ENCODE results near the gene POLR3B. TPM values are rescaled to one million over a fixed set of nuclear protein-coding genes. Genes with fewer than 3 reads are reported as not detected.

The POLR3B gene
- total RNA-seq, 1 experiment from 2014 or later: 10.0 TPM

DNA sequence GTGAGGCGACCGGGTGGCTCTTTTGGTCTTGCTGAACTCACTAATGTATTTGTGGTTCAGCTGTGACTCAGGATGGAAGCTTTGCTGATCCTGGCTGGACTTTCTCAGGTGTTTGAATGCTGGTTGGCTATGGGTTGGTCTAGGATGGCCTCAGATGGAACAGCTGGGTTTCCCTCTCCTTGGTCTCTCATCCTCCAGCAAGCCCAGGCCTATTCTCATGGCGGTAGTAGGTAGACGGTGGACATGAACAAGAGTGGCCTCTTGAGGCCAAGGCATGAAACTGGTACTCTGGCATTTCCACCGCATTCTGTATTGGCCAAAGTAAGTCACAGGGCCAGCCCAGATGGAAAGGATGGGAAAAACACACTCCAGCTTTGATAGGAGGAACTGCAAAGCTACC is 11.8 kb upstream of the POLR3B start:
- Histone ChIP-seq H3K4me3 (ENCODE audit: low read length) (no peak overlapping the region), H3K4me2 (ENCODE audit: low read depth, low read length, poor library complexity, severe bottlenecking) (no peak overlapping the region), H3K36me3 (ENCODE audit: insufficient read depth, low read length) (peaks cover 11% of the 10 kb centered on the region; the same call in 1 of the 2 replicates), H3K79me2 (ENCODE audit: low read length) (no peaks in the 10 kb centered on the region), H3K9ac (ENCODE audit: low read length) (no peak overlapping the region), H3K4me1 (ENCODE audit: low read length) (peaks cover 6% of the 10 kb centered on the region), H3K27me3 (ENCODE audit: low read length) (no peaks in the 10 kb centered on the region), H2AFZ (ENCODE audit: low read length) (no peak overlapping the region), H3K9me2 (replicated peaks; ENCODE audit: insufficient read depth, low read length) (no peaks in the 10 kb centered on the region), H3K9me3 (ENCODE audit: low read length) (no peaks in the 10 kb centered on the region), H3K27ac (ENCODE audit: low read length) (no peak overlapping the region), H4K20me1 (ENCODE audit: insufficient read depth, low read depth, low read length) (no peaks in the 10 kb centered on the region)
- DNase-seq: peak; percentile 47

DNA sequence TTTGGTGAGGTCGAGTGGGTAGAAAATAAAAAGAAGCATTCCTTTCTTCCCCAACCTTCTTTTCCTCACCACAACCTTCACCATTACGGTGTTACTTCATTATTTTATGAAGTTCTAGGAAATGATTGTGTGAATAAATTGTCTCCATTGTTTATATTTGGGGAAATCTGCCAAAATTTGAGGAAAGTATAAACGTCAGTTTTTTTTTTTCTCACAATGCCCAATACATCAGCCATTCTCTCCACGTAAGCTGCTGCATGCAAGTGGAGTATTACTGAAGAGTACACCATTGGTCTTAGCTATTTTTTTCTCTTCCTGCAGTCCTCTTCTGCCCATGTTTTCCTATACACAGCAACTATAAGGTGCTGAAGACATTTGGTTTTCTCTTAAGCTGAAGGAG is 9.1 kb upstream of the POLR3B start:
- no peak overlapping the region for H3K9ac ChIP-seq (ENCODE audit: low read length)
- no peak for DNase-seq
- H3K9me2 ChIP-seq (replicated peaks; ENCODE audit: insufficient read depth, low read length): no peaks in the 10 kb centered on the region
- H4K20me1 ChIP-seq (ENCODE audit: insufficient read depth, low read depth, low read length): no peaks in the 10 kb centered on the region
- H3K27ac ChIP-seq (ENCODE audit: low read length): no peak overlapping the region
- no peaks in the 10 kb centered on the region for H3K79me2 ChIP-seq (ENCODE audit: low read length)
- H3K4me3 ChIP-seq (ENCODE audit: low read length): no peak overlapping the region
- no peaks in the 10 kb centered on the region for H3K27me3 ChIP-seq (ENCODE audit: low read length)
- H3K36me3 ChIP-seq (ENCODE audit: insufficient read depth, low read length): peaks cover 11% of the 10 kb centered on the region; the same call in 1 of the 2 replicates
- no peaks in the 10 kb centered on the region for H3K9me3 ChIP-seq (ENCODE audit: low read length)
- H3K4me2 ChIP-seq (ENCODE audit: low read depth, low read length, poor library complexity, severe bottlenecking): no peak overlapping the region
- peaks cover 6% of the 10 kb centered on the region for H3K4me1 ChIP-seq (ENCODE audit: low read length)
- no peak overlapping the region for H2AFZ ChIP-seq (ENCODE audit: low read length)

DNA sequence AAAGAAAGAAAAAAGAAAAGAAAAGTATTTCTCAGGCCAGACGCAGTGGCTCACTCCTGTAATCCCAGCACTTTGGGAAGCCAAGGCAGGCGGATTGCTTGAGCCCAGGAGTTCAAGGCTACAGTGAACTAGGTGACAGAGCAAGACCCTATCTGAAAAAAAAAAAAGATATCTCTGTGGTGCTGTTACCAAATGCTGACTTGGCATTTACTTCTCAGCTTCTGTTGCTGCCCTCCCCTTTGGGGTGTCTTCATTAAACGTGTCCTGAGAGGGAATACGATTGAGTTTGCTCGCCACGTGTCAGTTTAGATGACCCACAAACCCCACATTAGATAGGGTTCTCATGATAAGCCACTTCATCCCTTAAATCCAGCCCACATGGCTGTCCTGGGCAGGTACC is 4.4 kb upstream of the POLR3B start:
- no peaks in the 10 kb centered on the region for H3K36me3 ChIP-seq (ENCODE audit: insufficient read depth, low read length)
- H3K4me2 ChIP-seq (ENCODE audit: low read depth, low read length, poor library complexity, severe bottlenecking): no peak overlapping the region
- H3K4me1 ChIP-seq (ENCODE audit: low read length): peaks cover 9% of the 10 kb centered on the region

DNA sequence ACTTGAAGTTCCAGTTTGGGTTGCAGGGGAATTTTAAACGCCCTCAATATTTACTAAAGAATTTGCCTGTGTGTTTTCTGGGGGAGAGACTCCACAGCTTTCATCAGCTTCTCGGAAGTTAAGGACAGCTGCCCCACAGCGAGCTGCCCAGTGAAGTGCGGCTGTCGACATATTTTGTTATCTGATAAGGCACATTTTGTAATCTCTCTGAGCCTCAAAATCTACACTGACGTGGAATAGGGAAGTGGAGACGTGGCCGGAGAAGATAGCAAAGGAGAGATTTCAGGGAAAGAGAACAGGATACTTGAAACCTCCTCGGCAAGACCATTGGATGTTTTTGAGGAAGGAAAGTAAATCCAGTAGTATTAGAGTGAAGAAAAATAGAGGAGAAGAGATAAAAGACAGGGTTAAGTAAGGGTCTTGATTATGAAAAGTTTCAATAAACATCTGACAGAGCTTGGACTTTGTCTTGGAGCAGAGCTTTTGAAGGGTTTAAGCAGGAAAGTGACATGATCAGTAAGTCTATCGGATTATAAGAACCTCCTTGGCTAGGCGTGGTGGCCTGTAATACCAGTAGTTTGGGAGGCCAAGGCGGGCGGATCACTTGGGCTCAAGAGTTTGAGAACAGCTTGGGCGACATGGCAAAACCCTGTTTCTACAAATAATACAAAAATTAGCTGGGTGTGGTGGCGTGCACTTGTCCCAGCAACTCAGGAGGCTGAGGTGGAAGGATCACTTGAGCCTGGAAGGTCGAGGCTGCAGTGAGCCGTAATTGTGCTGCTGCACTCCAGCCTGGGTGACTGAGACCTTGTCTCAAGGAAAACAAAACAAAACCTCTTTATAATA is 1.1 kb downstream of the POLR3B start:
- no peak for DNase-seq
- peak overlapping the region; percentile 70 for H3K4me3 ChIP-seq (ENCODE audit: low read length)

More for the DNA sequence above, 4.4 kb upstream of the POLR3B start:
- H3K79me2 ChIP-seq (ENCODE audit: low read length): peaks cover 2% of the 10 kb centered on the region
- no peak overlapping the region for H3K27ac ChIP-seq (ENCODE audit: low read length)
- H3K27me3 ChIP-seq (ENCODE audit: low read length): no peaks in the 10 kb centered on the region
- no peak overlapping the region for H3K4me3 ChIP-seq (ENCODE audit: low read length)
- H2AFZ ChIP-seq (ENCODE audit: low read length): no peak overlapping the region
- H4K20me1 ChIP-seq (ENCODE audit: insufficient read depth, low read depth, low read length): no peaks in the 10 kb centered on the region
- no peak for DNase-seq
- no peak overlapping the region for H3K9ac ChIP-seq (ENCODE audit: low read length)
- no peaks in the 10 kb centered on the region for H3K9me3 ChIP-seq (ENCODE audit: low read length)
- H3K9me2 ChIP-seq (replicated peaks; ENCODE audit: insufficient read depth, low read length): no peaks in the 10 kb centered on the region

DNA sequence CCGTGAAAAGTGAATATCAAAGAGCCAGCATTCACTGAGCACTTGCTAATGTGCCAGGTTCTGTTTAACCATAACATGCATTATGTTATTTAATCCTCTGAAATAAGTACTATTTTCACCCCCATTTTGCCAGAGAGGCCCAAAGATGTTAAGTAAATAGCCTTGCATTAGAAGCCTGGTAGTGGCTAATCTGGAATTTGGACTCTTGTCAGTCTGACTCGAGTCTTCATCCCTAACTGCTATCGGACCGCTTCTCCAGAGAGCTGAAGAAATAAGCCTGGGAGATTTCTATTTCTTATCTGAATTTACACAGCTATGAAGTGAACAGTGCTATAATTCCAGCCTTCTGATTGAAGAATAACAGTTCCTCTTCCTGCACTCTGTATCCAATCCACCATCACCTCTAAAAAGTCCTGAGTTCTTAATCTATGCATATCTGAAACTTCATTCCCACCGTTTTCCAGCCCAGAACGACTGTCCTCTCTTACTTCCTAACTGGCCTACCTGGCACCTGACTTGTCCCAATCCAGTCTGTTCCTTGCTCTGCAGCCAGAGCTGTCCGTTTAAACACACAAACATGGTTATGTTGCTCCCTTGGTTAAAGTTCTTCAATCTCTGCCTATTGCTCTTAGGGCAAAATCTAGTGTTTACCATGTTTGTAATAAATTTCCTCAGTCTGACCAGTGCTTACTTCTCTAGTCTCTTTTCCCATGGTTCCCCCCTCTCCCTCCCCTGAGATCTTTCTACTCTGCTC is 2.3 kb downstream of the POLR3B start:
- DNase-seq: no peak
- peaks cover 67% of the 10 kb centered on the region for H3K79me2 ChIP-seq (ENCODE audit: low read length)
- H3K27me3 ChIP-seq (ENCODE audit: low read length): no peaks in the 10 kb centered on the region
- H3K9ac ChIP-seq (ENCODE audit: low read length): no peak overlapping the region; the same call in none of the 2 replicates
- H3K36me3 ChIP-seq (ENCODE audit: insufficient read depth, low read length): peaks cover 10% of the 10 kb centered on the region; the same call in 1 of the 2 replicates
- H3K4me1 ChIP-seq (ENCODE audit: low read length): peaks cover 32% of the 10 kb centered on the region
- H4K20me1 ChIP-seq (ENCODE audit: insufficient read depth, low read depth, low read length): no peaks in the 10 kb centered on the region
- H3K4me3 ChIP-seq (ENCODE audit: low read length): peak overlapping the region; percentile 70; the same call in 1 of the 2 replicates
- no peak overlapping the region for H2AFZ ChIP-seq (ENCODE audit: low read length)
- no peaks in the 10 kb centered on the region for H3K9me2 ChIP-seq (replicated peaks; ENCODE audit: insufficient read depth, low read length)
- no peak overlapping the region for H3K27ac ChIP-seq (ENCODE audit: low read length)
- H3K4me2 ChIP-seq (ENCODE audit: low read depth, low read length, poor library complexity, severe bottlenecking): peak overlapping the region; percentile 13
- H3K9me3 ChIP-seq (ENCODE audit: low read length): no peaks in the 10 kb centered on the region

More for the DNA sequence above, 1.1 kb downstream of the POLR3B start:
- no peaks in the 10 kb centered on the region for H4K20me1 ChIP-seq (ENCODE audit: insufficient read depth, low read depth, low read length)
- H3K9me2 ChIP-seq (replicated peaks; ENCODE audit: insufficient read depth, low read length): no peaks in the 10 kb centered on the region
- no peaks in the 10 kb centered on the region for H3K27me3 ChIP-seq (ENCODE audit: low read length)
- peak overlapping the region; percentile 94; the same call in 1 of the 2 replicates for H2AFZ ChIP-seq (ENCODE audit: low read length)
- H3K79me2 ChIP-seq (ENCODE audit: low read length): peaks cover 57% of the 10 kb centered on the region
- no peaks in the 10 kb centered on the region for H3K9me3 ChIP-seq (ENCODE audit: low read length)
- H3K36me3 ChIP-seq (ENCODE audit: insufficient read depth, low read length): peaks cover 1% of the 10 kb centered on the region; the same call in 1 of the 2 replicates
- peaks cover 32% of the 10 kb centered on the region for H3K4me1 ChIP-seq (ENCODE audit: low read length)
- peak overlapping the region; percentile 75 for H3K4me2 ChIP-seq (ENCODE audit: low read depth, low read length, poor library complexity, severe bottlenecking)
- H3K27ac ChIP-seq (ENCODE audit: low read length): peak overlapping the region; percentile 77
- peak overlapping the region; percentile 74 for H3K9ac ChIP-seq (ENCODE audit: low read length)

DNA sequence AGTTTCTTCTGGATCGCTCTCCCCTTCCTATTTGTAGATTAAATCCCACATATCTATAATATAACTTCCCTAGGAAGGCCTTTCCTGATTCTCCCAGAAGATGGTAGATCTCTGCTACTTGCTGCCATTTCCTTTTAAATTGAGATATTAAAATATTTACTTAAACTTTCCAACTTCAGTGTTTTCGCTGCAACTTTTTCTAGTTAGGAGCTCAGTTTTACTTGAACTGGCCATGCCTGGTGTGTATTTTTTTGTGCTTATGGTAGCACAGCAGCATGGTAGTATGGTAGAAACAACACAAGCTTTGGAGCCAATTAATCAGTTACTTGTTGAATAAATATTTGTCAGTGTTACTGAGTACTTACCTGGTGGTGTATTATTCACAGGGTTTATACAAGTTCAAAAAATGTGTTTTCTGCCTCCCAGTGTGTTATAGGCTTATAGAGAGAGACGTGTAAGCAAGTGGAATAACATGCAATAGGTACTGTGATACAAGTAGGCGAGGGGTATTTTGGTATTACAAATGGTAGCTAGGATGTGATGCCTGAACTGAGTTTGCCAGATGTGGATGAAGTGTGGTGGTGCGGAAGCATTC is 2.9 kb downstream of the POLR3B start:
- Histone ChIP-seq H3K36me3 (ENCODE audit: insufficient read depth, low read length) (peaks cover 10% of the 10 kb centered on the region; the same call in 1 of the 2 replicates), H4K20me1 (ENCODE audit: insufficient read depth, low read depth, low read length) (no peaks in the 10 kb centered on the region), H3K27me3 (ENCODE audit: low read length) (no peaks in the 10 kb centered on the region), H3K79me2 (ENCODE audit: low read length) (peaks cover 67% of the 10 kb centered on the region), H3K9ac (ENCODE audit: low read length) (no peak overlapping the region; the same call in 1 of the 2 replicates), H3K9me3 (ENCODE audit: low read length) (no peaks in the 10 kb centered on the region), H3K4me1 (ENCODE audit: low read length) (peaks cover 32% of the 10 kb centered on the region), H3K9me2 (replicated peaks; ENCODE audit: insufficient read depth, low read length) (no peaks in the 10 kb centered on the region), H3K27ac (ENCODE audit: low read length) (no peak overlapping the region), H3K4me3 (ENCODE audit: low read length) (no peak overlapping the region), H3K4me2 (ENCODE audit: low read depth, low read length, poor library complexity, severe bottlenecking) (peak overlapping the region; percentile 13), H2AFZ (ENCODE audit: low read length) (no peak overlapping the region)
- no peak for DNase-seq

DNA sequence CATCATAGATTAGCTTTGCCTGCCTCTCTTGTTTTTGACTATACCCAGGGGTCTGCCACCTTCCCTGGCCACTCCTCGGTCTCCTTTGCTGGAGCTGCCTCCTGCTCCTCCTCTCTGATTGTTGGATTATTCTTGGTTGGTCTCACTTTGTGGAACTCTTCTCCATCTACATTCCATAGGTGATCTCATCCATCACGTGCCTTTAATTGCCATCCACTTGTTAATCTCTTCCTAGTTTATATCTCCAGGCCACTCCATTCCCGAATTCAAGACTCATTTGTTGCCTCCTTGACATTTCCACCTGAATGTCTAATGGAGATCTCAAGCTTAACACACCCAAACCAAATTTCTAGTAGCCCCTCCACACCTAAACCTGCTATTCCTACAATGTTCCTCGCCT is 5.4 kb downstream of the POLR3B start:
- Histone ChIP-seq H3K4me3 (ENCODE audit: low read length) (no peak overlapping the region), H3K27ac (ENCODE audit: low read length) (no peak overlapping the region), H3K4me2 (ENCODE audit: low read depth, low read length, poor library complexity, severe bottlenecking) (no peak overlapping the region), H3K9me3 (ENCODE audit: low read length) (no peaks in the 10 kb centered on the region), H3K9me2 (replicated peaks; ENCODE audit: insufficient read depth, low read length) (no peaks in the 10 kb centered on the region), H3K36me3 (ENCODE audit: insufficient read depth, low read length) (peaks cover 20% of the 10 kb centered on the region; the same call in 1 of the 2 replicates), H4K20me1 (ENCODE audit: insufficient read depth, low read depth, low read length) (no peaks in the 10 kb centered on the region), H3K4me1 (ENCODE audit: low read length) (peaks cover 23% of the 10 kb centered on the region), H3K9ac (ENCODE audit: low read length) (no peak overlapping the region), H2AFZ (ENCODE audit: low read length) (no peak overlapping the region), H3K27me3 (ENCODE audit: low read length) (no peaks in the 10 kb centered on the region), H3K79me2 (ENCODE audit: low read length) (peaks cover 69% of the 10 kb centered on the region)
- no peak for DNase-seq

DNA sequence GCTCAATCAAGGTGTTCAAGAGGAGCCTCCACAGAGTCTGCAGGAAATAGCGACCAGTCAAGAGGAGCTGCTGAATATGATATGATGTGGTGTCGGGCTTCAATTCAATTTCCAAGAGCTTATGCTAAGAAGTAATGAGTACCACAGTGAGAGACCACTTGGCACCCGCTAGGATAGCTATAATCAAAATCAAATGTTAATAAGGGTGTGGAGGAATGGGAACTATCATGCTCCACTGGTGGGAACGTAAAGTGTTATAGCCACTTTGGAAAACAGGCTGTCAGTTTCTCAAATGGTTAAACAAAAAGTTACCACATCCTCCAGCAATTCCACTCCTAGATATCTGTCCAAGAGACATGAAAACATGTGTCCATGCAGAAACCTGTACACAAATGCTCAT is 6.7 kb downstream of the POLR3B start:
- peaks cover 17% of the 10 kb centered on the region for H3K4me1 ChIP-seq (ENCODE audit: low read length)
- no peak overlapping the region for H3K27ac ChIP-seq (ENCODE audit: low read length)
- no peaks in the 10 kb centered on the region for H3K27me3 ChIP-seq (ENCODE audit: low read length)

More for the DNA sequence above, 6.7 kb downstream of the POLR3B start:
- DNase-seq: no peak
- peaks cover 33% of the 10 kb centered on the region; the same call in 1 of the 2 replicates for H3K36me3 ChIP-seq (ENCODE audit: insufficient read depth, low read length)
- H3K4me3 ChIP-seq (ENCODE audit: low read length): no peak overlapping the region
- H3K79me2 ChIP-seq (ENCODE audit: low read length): peaks cover 57% of the 10 kb centered on the region
- H4K20me1 ChIP-seq (ENCODE audit: insufficient read depth, low read depth, low read length): no peaks in the 10 kb centered on the region
- no peak overlapping the region for H3K4me2 ChIP-seq (ENCODE audit: low read depth, low read length, poor library complexity, severe bottlenecking)
- H3K9me3 ChIP-seq (ENCODE audit: low read length): no peaks in the 10 kb centered on the region
- no peaks in the 10 kb centered on the region for H3K9me2 ChIP-seq (replicated peaks; ENCODE audit: insufficient read depth, low read length)
- H3K9ac ChIP-seq (ENCODE audit: low read length): no peak overlapping the region
- no peak overlapping the region for H2AFZ ChIP-seq (ENCODE audit: low read length)
